HG03039 (cell line): ENCODE data around the gene ODAPH.
"Not testable (repeated sequence)": the region's sequence is repeated elsewhere in the genome, so short reads cannot be mapped to it uniquely, and the experiment has no call there.

Experiments
- ATAC-seq: cut with Tn5 transposase; IDR thresholded peaks from one replicate; pipeline ENCODE4 v1.9.1; 2021; ENCODE audit warnings: mild to moderate bottlenecking, moderate library complexity; ENCODE audit not compliant: unreplicated experiment

ODAPH gene

DNA sequence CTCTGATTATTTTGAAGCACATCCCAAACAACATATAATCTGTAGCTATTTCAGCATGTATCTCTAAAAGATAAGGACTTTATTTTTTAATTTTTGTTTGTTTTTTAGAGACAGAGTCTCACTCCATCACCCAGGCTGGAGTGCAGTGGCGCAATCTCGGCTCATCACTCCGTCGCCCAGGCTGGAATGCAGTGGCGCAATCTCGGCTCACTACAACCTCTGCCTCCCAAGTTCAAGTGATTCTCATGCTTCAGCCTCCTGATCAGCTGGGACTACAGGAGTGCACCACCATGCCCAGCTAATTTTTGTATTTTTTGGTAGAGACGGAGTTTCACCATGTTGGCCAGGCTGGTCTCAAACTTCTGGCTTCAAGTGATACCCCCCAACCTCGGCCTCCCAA, 11.6 kb upstream of the ODAPH start:
- ATAC-seq: not testable (repeated sequence)

DNA sequence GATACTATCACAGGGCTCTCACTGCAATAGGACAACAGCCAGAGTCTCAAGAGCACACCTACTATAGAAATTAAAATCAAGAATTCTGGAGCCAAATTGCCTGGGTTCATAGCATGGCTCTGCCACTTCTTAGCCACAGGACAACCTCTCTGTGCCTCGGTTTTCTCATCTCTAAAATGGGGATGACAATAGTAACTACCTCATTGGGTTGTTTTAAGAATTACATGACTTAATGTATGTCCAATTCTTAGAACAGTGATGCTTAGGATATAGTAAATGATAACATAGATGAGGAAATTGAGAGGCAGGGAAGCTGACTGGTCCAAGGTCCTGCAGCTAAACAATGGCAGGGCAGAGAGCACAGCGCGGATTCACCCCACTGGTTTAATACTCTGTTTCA, 11.0 kb upstream of the ODAPH start:
- no peak for ATAC-seq

DNA sequence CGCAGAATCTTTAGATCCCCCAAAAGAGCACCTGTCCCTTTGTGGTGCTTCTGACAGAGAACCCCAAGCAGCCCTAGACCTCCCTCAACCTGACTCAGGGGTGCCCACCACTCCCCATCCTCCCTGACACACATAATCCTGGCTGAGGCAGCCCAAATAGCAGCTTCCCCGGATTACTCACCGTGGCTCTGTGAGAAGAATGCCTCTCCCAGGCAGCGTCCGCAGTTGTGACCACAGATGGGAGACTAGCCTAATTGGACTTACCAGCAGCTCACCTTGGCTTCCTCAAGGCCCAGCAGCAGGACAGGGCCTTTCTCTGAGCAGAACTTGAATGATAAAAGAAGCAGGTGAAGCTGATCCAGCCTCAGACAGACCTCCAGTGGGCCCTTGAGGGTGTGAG, 10.3 kb upstream of the ODAPH start:
- ATAC-seq: no peak

DNA sequence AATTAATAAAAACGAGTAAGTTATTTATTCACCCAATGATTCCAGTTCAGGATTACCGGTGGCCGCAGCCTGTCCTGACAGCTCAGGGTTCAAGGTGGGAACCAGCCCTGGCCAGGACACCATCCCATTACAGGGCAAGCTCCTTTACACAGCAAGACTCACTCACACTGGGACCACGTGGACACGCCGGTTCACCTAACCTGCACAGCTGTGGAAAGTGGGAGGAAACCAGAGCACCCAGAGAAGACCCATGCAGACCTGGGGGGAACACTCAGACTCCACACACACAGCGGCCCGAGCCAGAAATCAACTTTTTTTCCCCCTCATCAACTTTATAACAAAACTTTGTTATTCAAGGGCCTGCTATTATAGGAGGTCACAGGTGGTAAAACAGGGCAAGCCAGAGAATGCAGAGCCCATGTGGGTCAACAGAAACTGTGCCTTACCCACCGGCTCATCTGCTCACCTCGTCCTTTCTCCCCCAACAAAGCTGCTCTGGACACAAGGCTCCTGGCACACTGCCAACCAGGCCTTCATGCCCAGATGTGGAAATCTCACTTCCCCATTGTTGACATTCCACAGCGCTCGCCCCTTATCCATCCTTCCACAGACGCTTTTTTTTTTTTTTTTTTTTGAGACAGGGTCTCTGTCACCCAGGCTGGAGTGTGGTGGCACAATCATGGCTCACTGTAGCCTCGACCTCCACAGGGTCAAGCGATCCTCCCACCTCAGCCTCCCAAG, 8.0 kb upstream of the ODAPH start:
- no peak for ATAC-seq

DNA sequence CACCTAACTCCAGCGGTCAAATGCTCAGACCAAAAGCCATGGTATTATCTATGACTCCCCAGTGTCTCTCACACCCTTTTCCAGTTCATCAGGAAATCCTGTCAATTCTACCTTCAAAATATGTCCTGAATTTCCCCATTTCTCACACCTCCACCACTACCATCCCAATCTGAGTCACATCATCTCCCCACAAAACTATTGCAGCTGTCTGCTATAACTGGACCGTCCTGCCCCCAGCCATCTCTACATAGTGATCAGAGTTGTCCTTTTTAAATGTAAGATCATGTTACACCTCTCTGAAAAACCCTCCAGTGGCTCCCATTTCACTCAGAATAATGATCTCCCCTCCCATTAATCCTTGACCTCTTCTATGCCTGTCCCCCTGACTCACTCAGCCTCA, 6.8 kb upstream of the ODAPH start:
- no peak for ATAC-seq

DNA sequence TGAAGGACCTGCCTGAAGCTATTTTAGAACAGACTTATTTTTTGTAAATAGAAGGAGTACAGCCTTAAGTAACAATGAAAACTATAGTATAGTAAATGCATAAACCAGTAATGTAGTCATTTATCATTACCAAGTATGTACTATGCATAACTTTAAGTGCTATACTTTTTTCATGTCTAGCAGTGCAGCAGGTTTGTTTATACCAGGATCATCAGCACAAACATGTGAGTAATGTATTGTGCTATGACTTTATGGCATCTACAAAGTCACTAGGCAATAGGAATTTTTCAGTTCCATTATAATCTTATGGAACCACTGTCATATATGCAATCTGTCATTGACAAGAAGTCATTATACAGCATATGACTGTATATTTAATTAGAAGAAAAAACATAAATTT, 3.4 kb upstream of the ODAPH start:
- ATAC-seq: no peak

DNA sequence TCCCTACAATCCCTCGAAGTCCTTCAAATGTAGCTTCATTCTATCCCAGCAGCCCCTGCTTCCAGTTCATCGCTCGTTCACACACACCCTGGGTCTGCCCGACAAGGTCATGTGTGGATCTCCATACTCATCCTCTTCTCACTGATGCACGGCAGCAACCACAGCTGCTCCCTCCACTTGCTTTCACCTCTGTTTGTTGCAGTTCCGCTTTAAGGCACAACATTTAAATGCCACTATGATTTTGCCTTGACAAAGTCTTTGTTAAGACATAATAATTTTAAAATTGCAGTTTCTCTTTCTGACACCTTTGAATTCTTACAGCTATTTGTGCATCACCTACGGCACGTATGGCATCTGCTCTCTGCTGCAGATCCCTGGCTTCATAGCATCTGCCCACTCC, 1.8 kb downstream of the ODAPH start:
- no peak for ATAC-seq

DNA sequence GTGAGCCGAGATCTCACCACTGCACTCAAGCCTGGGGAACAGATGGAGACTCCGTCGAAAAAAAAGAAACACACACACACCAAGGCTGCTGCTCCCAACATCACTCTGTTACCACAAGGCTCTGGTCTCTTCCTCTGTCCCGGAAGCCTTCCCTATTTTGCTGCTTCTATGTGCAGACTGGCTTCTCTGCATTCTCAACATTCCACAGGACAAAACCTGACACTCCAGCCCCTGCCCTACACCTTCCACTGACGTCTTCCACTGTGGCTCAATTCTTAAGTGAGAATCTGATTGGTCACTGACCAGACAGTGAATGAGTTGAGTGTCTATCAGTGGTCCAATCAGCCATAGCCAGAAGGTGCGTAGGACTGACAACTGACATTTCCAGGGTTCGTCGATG, 5.9 kb downstream of the ODAPH start:
- ATAC-seq: no peak

DNA sequence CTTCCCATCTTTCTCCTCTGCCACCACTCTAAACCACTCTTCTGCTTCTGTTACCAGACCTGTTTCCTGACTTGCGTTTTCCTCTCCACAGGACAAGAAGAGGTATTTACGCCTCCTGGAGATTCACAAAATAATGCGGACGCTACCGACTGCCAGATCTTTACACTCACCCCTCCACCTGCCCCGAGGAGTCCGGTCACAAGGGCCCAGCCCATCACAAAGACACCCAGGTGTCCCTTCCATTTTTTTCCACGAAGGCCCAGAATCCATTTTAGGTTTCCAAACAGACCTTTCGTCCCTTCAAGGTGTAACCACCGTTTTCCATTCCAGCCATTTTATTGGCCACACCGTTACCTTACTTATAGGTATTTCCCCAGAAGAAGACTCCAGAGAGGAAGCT, 8.2 kb downstream of the ODAPH start:
- ATAC-seq: no peak

DNA sequence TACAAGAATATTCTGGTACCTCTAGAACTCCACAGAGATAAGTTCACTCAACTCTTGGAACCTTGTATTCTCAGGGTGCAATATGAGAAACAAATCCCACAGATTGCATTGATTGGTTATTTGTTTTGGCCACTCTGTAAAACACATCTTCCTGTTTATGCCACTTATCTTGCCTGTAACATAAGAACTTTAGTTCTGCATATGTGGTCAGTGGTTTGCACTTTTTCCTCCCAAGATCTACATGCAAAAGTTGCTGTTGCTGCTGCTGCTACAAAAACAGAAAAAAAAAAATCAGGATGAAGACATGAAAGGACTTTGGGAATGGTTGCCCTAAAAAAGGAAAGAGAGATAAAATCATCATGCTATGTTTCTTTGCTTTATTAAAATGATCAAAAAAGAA, 9.6 kb downstream of the ODAPH start:
- ATAC-seq: no peak

DNA sequence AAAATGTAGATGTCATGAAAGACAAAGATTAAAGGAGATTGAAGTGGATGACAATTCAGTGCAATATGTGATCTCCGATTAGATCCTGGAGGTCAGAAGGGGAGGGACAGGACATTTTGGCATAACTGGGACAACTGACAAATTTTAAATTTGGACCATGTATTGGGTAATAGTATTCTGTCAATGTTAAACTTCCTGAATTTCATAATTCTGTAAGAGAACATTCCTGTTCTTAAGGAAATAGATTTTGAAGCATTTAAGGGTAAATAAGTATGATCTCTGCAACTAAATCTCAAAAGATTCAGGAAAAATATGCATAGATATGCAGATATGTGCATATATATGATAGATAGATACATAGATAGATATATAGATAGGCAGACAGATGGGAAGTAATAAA, 11.0 kb downstream of the ODAPH start:
- no peak for ATAC-seq

DNA sequence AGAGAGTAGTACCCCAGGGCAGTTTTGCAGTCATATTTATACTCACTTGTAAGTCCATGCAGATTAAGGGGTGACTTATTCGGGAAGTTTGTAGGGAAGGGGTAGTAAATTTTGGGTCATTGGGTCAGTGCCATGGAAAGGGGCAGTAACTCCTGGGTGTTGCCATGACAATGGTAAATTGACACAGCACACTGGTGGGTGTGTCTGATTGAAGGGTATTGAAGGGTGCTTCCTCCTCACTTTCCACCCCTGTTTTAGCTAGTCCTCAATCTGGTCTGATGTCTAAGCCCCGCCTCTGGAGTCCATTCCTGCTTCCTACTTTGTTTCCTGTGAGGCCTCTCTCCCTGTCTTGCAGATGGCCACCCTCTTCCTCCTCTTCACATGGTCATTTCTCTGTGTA, 11.9 kb downstream of the ODAPH start:
- ATAC-seq: no peak

DNA sequence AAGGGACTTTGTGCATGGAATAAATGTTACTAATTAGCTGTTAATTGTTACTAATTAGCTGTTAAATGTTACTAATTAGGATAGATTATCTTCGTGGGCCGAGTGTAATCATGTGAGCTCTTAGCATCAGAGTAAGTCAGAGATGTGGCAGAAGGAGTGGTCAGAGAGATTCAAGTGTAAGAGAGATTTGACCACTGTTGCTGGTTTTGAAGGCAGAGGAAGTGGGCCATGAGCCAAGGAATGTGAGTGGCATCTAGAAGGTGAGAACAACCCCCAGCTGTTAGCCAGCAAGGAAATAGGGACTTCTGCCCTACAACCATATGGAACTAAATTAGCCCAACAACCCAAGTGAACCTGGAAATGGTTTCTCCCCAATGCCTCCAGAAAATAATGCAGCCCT, 28.2 kb downstream of the ODAPH start:
- ATAC-seq: no peak

DNA sequence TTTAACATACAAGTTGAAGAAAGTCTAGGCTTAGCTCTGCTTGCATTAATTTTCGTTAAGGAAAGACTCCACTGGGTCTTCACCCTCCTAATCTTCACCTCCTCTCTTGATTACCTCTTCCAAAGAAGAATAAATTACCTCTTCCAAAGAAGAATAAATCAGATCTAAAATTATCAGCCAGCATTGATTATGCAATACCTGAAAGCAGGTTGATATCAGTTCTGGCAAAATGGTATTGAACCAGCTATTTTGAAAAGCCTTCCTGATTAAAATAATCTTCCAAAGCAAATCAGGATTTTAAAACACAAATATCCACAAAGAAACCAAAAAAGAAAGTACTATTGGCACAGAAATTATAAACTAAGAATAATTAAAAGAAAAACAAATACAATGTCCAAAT, 37.5 kb downstream of the ODAPH start:
- ATAC-seq: no peak

DNA sequence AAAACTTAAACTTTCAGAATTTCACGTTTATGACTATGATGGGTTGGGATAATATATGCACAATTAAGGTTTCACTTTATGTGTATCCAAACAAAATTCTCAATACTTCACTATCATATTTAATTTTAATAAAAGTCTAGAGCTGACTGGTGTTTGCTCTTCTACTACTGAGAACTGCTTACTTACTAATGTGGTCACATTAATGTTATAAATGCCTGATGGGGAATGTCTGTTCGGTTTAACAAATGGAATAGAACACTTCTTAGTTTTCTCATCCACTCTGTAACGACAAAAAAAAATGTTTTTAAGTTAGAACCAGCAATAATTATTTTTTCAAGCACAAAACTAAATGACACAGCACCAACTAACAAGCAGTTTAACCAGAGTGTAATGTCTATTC, 40.2 kb downstream of the ODAPH start:
- no peak for ATAC-seq

DNA sequence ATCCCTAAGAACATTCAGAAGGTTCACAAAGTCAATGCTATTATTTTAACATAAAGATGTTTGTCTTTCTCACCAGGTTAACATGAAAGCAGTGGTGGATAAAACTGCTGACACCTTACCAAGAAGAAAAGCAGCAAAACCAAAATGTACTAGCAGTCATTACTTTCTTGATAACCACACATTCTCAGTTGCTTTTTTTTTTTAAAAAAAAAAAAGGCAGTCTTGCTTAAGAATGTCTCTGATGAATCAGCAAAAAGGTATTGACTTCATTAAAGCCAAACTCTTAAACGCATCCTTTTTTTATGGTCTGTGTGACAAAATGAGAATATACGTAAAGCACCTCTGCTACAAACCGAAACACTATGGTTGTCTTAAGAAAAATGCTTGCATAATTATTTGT, 42.5 kb downstream of the ODAPH start:
- ATAC-seq: no peak

DNA sequence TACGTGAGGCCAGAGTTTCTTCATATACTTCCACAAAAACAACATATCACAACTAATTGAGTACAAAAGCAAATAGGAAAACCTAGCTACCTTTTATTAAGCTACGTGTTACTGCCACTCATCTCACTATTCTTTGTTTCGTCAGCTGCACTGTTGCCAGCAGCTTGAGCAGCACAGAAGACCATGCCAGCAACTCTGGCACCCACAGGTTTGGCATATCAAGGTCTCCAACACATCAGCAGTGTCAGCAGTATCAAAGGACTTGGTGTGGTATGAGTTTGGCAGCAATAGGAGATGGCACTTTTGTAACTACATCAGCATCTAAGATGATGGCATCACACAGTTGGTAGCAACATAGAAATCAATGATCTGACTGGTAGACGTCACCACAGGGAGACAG, 43.8 kb downstream of the ODAPH start:
- ATAC-seq: no peak

DNA sequence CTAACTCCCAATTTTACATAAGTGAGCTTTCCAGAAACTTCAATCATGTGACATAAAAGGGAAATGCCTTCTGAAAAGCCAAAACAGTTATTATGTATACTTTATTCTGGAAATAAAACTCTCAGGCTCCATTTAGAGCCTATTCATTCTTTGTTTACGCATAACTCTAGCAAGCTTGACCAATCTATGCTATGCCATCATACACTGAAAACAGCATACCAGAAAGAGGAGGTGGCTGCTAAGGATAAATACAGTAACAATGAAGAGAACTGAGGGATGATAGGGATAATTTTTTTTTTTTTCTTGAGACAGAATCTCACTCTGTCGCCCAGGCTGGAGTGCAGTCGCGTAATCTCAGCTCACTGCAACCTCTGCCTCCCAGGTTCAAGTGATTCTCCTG, 50.1 kb downstream of the ODAPH start:
- ATAC-seq: no peak

DNA sequence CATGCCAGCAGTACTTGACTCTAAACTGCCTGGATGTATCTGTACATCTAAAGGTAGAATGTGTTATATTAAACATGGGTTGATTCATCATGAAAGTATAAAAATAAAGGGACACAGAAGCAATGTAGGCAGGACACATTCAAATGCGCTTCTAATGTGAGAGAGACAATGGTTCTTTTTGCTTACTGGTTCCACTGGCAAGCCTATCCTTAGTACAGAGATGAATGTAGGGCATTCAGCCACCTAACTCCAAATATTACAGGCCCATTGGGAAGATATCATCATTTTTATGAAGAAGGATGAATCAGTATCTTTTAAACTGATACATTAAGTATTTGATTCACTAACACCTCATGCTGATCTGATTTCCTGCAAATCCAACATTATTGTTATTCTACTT, 56.4 kb downstream of the ODAPH start:
- ATAC-seq: no peak
